GM19372 (cell line): ENCODE measurements around the gene UBE2G2.

ENCODE experiments used
- ATAC-seq: cut with Tn5 transposase; IDR thresholded peaks from one replicate; pipeline ENCODE4 v1.9.1; 2021; ENCODE audit warnings: mild to moderate bottlenecking, low read depth, moderate library complexity; ENCODE audit not compliant: unreplicated experiment

Gene UBE2G2

DNA sequence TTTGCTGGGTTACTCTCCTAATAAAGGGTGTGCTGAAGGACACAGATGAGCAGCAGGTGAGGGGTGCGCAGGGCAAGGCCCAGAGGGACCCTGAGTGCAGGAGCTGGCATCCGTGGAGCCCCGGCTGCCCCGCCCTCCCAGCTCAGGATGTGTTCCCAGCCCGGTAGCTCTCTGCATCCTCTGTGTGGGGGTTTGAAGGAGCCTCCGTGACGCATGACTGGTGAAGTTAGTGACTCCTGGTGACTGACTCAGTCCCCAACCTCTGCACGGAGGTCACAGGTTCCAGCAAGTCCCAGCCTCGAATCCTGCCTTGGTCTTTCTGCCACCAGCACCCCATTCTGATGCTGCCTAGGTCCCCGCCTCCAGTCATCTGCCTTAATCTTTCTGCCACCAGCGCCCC is 68.7 kb downstream of the UBE2G2 start:
- ATAC-seq = no peak

DNA sequence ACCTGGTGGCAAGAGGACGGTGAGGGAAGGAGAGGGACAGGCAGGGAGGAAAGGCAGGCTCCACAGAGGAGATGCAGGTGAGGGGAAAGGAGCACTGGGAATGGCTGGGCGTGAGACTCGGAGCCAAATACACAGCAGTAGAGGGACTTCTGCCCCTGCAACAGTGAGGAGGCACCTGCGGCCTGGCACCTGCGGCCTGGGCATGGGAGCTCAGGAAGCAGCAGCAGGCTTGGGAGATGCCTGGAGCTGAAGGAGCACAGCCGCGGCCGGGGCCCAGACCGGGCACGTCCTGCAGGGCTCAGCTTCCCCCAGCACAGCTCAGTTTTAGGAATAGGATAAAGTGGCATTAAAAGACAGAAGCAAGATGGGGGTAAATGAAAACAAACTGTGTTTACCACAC is 69.4 kb downstream of the UBE2G2 start:
- no peak for ATAC-seq

DNA sequence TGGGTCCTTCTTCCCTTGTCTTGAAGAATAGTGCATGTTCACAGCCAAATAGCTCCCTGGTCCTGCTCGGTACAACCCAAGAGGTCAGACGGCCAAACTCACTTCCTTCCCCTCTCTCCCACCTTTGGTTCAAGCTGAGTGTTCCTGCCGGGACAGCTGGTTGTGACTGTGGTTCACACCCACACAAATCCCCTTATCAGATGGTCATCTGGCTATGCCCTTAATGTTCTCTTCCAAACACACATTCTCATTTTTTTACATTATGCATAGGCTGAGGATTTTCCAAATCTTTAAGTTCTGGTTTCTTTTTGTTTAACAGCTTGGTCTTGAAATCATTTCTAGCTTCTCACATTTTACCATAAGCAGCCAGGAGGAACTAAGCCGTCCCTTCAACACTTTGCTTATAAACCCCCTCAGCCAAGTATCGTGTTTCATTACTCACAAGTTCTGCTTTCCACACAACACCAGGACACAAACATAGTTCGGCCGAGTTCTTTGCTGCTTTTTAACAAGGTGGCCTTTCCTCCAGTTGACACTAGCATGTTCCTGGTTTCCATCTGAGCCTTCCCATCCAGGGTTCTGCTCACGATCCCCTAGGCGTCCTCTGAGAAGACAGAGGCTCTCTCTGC is 70.6 kb downstream of the UBE2G2 start:
- no peak for ATAC-seq

DNA sequence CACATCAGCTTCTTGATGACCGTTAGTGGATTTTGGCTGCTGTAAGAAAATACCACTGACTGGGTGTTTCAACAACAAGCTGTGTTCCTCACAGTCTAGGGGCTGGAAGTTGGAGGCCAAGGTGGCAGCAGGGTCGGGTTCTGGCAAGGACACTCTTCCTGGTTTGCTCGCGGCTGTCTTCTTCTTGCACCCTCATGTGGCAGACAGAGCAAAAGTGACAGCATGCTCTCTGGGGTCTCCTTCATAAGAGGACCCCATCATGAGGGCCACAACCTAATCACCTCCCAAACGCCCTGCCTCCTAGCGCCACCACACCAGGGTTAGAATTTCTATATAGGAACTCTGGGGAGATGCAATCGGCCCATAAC is 71.6 kb downstream of the UBE2G2 start:
- no peak for ATAC-seq

DNA sequence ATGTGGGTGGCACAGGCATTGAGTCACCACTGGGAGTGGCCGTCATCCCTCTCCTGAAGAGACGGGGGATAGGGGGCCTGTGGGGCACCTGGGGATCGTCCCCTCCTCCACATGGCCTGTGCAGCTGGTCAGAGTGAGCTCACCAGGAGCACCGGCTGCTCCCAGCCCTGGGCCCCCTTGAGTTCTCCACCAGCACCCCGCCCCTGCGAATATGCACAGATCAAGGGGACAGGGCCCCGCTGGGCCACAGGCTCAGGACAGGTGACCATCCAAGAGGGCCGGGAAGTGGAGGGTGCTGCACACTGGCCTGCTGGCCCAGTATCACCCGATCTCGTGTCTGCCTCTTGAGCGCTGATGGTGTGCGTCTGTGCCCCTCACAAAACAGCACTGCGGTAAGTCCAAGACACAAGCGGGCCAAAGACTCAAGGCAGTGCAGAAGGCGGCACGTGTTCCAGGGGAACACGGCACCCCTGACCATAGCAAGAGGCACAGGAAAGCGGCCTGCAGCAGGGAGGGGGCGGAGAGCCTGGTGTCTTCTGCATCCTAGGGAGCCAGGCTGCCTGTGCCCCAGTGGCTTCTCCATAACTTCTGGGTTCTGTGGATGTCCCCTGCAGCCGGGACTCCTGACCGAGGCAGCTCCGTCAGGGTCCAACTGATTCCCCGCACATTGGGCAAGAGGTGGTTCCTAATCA is 72.1 kb downstream of the UBE2G2 start:
- ATAC-seq = no peak

DNA sequence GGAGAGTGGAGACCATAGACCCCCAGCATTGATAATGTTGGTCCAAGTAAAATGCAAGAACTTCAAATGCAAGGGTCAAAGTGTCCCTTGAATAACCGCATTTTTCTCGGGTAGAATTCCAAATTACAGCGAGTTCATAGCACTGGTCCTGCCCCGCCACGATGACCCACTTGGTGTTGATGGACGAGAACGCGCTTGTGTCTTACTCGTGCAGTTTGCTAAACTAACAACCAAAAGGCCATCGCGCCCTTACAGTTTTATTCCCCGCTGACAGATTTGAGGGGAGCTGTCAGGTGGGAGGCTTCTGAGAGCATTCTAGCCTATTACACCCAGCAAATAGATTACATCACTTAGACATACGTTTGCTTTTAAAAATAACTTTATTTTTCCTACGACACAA is 72.9 kb downstream of the UBE2G2 start:
- no peak for ATAC-seq

DNA sequence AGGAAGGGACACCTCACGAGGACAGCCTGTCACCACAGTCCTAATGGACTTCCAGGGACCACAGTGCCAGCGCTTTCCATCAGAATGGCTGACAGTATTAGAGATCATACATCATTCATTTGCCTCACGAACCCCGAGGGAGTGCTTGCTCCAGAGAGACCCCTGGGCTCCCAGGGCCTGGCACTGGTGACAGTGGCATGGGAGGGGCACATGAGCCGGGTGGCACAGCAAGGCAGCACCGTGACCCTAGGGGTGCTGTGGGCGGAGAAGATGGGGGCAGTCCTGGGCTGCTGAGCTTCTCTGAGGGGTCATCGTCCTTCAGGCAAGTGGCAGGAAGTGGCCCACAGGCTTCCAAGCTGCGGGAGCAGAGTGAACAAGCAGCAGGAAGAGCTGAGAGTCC is 73.9 kb downstream of the UBE2G2 start:
- ATAC-seq = no peak

DNA sequence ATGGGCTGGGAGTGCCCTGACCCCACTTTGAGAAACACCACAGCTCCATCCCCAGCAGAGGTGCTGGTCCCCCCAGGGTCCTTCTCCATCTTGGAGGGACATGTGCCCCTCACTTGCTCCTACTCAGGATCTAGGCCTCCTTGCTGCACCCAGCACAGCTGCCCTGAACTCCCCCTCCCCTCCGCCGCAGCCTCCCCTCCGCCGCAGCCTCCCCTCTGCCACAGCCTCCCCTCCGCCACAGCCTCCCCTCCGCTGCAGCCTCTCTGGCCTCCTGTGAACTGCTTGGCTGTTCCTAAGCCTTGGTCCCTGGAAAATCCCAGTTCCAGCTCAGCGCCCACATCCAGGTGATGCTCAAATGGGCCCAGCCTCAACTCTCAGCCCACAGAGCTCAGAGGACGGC is 74.3 kb downstream of the UBE2G2 start:
- no peak for ATAC-seq

DNA sequence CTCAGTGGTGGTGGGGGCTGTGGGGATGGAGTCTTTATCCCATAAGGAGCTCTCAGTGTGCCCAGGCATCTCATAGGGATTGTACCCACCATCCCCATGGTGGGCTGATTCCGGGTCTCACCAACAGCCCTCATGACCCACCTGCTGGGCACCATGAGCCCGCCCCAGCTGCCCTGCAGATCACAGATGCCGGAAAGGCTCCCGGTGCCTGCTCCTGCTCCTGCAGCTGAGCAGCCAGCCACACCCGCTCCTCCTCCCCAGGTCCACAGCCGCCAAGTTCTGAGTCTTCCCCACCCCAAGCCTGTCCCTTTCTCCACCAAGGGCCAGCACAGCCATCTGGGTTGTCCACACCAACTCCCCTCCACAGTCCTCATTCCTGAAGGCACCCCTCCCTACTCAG is 74.8 kb downstream of the UBE2G2 start:
- no peak for ATAC-seq

DNA sequence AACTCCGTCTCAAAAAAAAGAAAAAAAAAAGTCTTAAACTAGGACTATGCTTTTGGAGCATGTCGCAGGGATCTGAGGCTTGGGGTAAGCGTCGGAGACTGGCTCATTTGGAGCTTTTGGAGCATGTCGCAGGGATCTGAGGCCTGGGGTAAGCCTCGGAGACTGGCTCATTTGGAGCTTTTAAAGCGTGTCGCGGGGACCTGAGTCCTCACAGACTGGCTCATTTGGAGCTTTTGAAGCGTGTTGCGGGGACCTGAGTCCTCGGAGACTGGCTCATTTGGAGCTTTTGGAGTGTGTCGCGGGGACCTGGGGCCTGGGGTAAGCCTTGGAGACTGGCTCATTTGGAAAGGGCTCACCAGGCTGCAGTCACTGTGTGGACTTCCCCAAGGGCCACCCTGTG is 76.7 kb downstream of the UBE2G2 start:
- ATAC-seq = no peak

DNA sequence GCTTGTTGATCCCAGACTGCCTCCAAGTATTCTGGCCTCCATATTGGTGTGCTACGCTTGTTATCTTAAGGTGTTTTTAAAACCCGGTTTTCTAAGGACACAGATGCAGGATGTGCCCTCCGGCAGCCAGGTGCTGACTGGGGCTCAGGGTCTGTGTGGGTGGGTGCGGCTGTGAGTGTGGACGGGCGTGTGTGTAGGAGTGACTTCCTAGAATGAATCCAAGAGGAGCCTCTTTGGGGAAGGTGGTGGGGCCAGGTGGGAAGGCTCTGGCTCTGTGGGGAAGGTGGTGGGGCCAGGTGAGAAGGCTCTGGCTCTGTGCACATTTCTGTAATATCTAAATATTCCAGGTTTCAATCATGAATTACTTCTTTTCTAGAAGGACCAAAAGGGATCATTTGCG is 77.4 kb downstream of the UBE2G2 start:
- ATAC-seq = no peak

DNA sequence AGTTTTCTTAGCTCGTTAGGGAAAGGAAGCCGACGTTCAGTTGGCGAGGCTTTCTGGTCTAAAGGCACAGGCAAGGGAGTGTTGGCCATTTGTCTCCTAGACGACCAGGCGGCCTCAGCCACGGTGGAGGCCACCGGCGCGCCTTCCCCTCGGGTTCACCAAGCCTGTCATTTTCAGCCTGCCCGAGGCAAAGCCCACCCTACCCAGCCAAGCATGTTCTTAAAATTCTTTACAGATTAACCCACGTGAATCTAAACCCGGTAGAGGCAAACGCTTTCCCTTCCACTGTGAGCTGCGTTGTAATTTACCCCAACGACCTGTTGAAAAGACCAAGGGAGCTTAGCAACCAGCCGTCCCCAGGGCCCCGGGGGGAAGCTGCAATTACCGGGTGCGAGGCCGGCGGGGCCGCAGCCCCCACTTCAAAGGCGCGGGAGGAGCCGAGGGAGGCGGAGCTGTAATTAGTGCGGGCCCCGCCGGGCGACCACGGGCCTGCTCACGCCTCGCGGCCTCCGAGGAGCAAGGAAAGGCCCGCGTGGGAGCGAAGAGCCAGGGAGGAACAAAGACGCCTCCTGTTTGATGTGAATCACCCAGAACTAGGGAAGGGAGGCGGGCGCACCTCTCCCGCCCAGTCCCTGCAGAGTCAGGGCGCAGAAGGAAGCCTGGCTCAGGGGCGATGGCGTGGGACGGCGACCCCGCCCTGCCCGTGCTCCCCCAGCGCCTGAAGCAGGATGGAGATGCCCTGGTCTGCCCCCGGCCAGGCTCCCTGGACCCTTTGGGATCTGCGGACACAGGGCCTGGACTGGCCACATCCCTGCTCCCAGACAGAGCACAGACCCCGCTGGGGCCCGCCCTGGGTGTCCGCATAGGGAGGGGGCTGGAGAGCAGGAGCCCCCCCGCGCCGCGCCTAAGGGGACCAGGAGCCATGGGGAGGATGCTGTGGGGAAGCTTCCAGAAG is 78.2 kb downstream of the UBE2G2 start:
- ATAC-seq = no peak

DNA sequence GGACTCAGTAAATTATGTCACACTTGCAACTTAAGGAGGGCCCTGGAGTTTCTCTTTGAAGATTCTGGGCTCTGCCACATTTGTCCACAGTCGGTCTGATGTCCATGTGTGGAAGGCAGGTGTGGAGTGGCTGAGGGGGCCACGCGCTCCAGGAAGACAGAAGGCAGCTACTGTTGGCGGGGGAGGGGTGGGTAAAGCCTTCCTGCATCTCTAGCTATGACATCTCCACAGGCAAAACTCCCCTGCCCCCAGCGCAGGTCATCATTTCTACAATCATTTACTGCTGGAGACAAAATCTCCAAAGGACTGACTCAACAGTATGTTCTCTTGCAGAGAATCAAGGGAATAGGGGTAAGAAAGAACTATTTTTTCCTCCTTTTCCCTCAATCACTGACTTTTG is 78.9 kb downstream of the UBE2G2 start:
- no peak for ATAC-seq

DNA sequence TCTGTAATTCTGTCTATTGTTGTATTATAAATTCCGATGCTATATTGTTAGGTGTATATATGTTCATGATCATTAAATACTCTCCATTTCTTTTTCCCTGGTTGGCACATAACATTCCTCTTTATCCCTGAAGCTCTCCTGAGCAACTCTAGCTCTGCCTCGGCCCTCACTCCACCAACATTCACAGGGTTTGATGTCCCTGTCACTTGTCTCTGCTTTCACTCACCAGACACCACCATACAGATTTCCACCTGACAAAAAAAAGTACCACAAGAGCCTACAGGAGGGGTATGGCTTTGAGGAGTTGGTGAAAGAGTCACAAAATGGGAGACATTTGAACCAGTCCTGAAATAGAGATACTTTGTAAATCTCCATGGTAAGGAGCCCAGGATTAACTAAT is 81.5 kb downstream of the UBE2G2 start:
- ATAC-seq = no peak
